ENCODE data around the gene THOC3. TPM values are rescaled to one million over a fixed set of nuclear protein-coding genes. Genes with fewer than 3 reads are reported as not detected.

THOC3 gene
- polyA plus RNA-seq, 1 experiment: 43.9 TPM

Other genes starting within 250 kb of the THOC3 start
- 0.02 and 0.50 TPM in 2 replicates for gene CPLX2, start 96.7 kb downstream of the THOC3 start, polyA plus RNA-seq (2011; rRNA removed)

Data from AG04450 (cell line).